Measurements from ENCODE around the gene B3GNT9.

B3GNT9 gene

DNA sequence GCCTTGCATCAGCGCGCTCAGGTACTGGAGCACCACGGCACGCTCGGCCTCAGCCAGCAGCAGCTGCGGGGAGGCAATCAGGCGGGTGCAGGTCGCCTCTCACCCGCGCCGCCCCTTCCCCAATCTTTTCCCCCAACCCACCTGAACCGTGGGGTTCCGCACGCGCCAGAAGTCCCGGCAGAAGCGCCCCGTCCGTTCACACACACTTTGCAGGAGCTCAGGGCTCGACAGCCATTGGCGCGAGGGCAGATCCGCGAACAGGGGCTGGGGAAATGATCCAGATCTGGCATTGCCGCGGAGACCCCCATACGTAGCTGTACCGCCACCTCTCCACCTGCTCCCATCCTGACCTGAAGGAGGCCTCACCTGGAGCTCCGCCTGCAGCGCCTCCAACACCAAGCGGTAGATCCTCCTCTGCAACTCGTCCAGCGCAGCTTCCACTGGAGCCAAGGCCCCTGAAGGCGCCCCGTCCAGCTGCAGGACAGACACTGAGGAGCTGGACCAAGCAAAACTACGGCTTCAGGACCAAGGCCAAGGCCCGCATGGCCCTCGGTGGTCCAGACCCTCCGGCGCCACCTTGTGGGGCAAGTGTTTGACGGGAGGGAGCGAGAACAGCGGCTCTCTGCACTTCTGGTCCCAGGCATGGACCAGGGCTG lies 34.3 kb upstream of the B3GNT9 start:
- peak; percentile 85 for DNase-seq

DNA sequence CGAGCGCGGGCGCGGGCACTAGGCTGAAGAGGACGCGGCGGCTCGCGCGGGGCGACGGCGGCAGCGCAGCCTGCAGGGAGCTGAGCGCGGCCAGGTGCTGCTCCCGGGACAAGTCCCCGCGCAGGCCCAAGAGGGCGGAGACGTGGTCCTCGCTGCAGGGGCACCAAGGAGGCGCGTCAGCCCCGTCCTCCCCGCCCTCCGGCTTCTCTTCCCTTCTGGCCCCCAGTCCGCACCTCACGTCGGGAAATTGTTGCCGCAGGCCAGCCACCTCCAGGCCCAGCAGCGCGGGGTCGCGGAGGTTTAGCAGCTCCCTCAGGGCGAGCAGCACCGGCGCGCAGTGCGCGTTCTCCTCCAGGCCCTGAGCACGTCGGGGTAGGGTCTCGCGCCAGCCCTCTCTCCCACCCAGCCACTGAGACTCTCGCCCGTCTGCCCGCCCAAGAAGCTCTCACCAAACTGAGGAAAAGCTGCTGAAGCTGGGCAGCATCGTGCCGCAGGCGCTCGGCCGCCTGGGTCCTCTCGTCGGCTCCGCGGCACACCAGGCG lies 33.7 kb upstream of the B3GNT9 start:
- no peak for DNase-seq

DNA sequence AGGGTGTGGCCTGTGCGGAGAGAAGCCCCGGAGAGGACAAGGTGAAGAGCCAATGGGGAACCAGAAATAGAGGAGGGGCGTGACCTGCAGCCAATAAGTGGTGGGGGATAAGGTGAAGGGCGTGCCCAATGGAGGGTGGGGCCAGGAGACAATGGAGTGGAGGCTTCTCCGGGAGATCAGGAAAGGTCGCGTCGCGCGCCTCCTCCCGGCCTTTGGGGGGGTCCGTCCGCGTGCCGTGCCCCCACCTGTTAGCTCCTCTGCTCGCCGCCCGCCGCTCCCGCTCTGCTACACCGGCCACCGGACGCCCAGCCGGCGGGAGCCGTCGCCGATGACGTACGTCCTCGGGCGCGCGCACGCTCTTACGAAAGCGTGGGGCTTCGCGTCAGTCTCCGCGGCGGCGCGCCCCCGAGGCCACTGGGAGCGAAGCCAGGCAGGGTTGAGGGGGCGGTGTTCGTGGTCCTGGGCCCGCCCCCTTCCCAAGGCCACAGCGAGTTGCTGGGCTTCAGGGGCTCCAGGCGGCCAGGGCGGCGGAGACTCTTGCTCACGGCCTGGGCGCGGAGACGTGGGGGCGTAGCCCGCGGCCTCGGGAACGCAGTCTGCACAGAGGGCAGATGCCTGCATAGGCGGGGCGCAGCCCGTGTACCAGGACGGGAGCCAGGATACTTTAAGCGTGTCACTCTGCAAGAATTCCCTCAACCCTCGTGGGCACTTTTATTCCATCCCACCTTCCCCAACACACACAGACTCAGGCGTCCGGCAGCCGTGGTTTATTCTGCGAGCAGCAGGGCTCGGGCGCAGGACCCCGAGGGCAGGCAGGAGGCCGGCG lies 33.0 kb upstream of the B3GNT9 start, which contains the start of gene MATCAP1:
Gene MATCAP1, minus strand, starts transcription at position 337 of the 826 bp plus-strand sequence. CDS start 3,353 bp downstream, outside the sequence.
- DNase-seq: peak; percentile 98

DNA sequence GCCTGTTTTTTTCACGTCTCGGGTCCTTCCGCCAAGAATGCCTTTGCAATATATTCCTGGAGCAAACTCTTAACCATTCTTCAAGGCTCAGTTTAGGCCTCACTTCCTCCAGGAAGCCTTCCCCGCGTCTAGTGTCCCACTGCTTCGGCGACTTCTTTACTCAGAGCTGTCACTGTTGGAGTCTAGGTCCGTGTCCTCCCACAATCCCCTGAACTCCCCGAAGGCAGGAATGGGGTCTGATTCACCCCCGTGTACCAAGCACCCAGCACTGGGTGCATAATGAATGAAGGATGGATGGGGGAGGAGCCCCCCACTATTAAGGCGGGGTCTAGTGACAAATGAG lies 32.5 kb upstream of the B3GNT9 start:
- DNase-seq: no peak

DNA sequence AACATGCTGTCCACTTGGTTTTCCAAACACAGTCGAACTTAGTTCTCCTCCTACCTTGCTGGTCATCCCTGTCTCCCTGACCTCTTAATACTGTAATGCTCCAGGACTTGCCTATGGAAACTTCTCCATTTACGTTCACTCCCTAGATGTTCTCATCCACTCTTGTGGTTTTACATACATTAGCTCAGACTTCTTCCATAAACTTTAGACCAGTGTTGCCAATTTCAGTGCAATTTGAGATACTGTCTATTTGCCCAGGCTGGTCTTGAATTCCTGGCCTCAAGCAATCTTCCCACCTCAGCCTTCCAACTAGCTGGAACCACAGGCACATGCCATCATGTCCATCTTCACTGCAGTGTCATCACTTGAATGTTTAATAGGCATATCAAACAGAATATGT lies 31.5 kb upstream of the B3GNT9 start:
- DNase-seq: no peak

- DNase-seq: no peak
These were observed 30.5 kb upstream of the B3GNT9 start for GRCh38 chr16:67181346-67181745.

GRCh38 chr16:67180166-67180565 lies 29.4 kb upstream of the B3GNT9 start:
- no peak for DNase-seq

GRCh38 chr16:67179421-67180080 lies 28.8 kb upstream of the B3GNT9 start:
- no peak for DNase-seq

DNA sequence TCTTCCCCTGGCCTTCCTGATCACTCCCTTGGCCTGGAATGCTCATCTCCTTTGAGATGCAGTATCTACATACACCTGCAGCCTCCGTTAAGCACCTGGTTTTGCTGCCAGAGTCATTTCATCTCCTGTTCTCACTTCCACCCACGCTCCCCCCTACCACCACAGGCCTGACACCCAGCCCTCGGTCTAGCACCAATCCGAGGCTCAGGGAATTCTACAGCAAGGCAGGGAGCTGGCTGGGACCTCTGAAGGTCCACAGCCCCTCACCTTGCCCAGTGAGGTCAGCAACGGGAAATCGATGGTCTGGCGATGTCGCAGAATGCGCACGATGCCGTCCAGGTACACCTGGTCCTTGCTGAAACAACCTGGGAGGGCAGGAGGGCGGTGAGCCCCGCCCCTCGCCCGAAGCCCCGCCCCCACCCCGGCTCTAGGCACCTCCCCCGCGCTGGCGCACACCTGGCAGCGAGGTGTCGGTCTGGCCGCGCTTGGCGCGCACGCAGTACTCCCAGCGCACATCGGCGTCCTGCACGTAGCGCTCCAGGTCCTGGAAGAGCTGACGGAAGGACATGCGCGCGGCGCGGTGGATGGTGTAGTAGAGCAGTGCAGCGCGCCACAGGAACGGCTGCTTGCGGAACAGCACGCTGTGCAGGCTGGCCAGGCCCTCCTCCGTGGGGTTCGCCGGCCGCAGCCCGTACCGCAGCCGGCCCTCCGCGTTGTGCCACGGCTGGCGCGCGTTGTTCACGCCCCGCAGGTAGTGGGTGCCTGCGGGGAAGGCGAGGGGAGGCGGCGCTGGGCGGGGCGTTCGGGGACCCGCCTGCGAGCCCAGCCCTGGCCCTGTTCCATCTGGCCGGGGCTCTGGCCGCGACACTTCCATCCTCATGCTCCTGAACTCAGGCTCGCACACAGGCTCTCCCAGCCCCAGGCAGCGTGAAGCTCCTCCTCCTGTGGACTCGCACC lies 27.2 kb upstream of the B3GNT9 start:
- peak; percentile 76 for DNase-seq

DNA sequence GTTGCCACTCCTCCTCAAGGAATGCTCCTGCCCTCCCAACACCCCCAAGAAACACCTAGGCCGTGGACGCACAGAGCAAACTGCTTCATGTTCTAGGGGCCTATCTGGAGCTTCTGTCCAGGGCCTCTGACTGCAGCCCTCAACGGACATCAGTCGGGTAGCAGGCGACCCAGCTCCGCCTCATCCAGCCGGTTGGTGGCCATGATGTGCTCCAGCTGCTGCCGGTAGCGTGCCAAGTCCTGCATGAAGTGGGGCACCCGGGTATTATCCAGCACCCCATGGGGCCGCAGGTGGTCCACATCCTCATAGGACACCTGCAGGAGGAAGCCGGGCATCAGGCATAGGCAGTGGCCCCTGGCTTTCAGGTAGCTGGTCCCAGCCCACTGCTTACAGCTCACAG lies 25.9 kb upstream of the B3GNT9 start:
- no peak for DNase-seq

DNA sequence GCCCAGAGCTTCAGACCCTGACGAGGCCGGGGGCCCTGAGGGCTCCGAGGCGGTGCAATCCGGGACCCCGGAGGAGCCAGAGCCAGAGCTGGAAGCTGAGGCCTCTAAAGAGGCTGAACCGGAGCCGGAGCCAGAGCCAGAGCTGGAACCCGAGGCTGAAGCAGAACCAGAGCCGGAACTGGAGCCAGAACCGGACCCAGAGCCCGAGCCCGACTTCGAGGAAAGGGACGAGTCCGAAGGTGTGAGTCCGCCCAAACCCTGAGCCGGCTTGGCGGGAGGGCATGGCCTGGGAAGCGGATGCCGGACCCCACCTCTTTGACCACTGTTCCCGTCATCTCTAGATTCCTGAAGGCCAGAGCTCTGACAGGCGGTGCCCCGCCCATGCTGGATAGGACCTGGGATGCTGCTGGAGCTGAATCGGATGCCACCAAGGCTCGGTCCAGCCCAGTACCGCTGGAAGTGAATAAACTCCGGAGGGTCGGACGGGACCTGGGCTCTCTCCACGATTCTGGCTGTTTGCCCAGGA lies 24.0 kb upstream of the B3GNT9 start:
- DNase-seq: no peak

DNA sequence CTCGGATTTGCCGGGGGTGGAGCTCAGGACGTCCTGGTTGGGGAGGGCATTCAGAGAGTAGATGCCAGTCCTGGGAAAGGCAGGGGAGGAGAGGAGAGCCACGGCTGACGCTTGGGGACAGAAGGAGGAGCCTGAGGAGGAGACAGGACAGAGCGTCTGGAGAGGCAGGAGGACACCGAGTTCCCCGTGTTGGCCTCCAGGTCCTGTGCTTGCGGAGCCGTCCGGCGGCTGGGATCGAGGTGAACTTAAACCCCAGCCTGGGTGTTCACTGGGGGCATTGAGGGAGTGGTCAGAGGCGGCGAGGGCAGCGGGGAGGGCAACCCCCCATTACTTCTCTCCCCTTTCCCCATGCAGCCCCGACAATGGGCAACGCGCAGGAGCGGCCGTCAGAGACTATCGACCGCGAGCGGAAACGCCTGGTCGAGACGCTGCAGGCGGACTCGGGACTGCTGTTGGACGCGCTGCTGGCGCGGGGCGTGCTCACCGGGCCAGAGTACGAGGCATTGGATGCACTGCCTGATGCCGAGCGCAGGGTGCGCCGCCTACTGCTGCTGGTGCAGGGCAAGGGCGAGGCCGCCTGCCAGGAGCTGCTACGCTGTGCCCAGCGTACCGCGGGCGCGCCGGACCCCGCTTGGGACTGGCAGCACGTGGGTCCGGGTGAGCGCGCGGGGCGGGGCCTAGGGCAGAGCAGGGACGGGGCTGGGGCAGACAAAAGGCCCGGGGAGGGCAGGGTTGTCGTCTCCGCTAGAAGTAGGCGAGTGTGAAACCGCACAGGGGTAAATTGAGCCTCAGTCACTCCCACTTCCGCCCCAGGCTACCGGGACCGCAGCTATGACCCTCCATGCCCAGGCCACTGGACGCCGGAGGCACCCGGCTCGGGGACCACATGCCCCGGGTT lies 23.3 kb upstream of the B3GNT9 start:
- DNase-seq: peak; percentile 75

GRCh38 chr16:67173323-67173722 lies 22.5 kb upstream of the B3GNT9 start:
- no peak for DNase-seq

GRCh38 chr16:67170949-67171649 lies 20.3 kb upstream of the B3GNT9 start:
- no peak for DNase-seq

DNA sequence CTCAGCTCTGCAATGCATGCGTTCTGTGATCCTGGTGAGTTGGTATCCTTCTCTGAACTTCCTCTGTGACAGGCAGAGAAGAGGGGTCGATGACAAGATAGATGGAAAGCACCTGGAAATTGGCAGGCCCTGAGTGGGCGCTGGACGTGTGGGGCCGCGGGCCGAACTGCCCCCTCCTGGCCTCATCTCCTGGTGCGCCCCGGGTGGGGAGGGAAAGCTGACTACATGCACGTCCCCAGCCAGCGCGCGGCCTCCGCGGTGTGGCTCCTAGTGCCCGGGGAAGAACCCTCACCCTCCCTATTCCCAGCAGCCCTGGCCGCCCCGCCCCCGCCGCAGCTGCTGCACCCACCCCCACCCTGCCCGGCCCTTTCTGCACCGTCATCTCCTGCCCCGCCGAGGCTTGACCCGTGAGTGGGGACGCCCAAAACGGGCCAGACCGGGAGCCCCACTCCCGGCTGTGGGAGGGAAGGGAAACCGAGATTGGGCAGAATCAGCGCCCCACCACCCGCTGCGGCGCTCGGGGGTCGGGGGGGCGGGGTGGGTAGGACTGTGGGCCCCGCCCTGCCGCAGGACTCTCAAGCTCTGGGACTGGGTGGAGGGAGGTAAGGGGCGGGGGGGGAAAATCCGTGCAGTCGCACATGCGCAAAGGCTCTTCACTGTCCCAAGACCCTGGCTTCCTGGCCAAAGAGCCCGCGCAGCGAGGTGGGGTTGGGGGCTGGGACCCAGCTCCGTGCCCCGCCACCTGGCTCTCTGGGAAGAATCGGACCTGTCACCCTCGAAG lies 19.6 kb upstream of the B3GNT9 start, which contains the start of gene NOL3:
Gene NOL3, plus strand, starts transcription at position 371 of the 781 bp plus-strand sequence.
- no peak for DNase-seq

GRCh38 chr16:67169642-67170167 lies 18.9 kb upstream of the B3GNT9 start:
- DNase-seq: peak; percentile 42

GRCh38 chr16:67169011-67169451 lies 18.2 kb upstream of the B3GNT9 start:
- no peak for DNase-seq

DNA sequence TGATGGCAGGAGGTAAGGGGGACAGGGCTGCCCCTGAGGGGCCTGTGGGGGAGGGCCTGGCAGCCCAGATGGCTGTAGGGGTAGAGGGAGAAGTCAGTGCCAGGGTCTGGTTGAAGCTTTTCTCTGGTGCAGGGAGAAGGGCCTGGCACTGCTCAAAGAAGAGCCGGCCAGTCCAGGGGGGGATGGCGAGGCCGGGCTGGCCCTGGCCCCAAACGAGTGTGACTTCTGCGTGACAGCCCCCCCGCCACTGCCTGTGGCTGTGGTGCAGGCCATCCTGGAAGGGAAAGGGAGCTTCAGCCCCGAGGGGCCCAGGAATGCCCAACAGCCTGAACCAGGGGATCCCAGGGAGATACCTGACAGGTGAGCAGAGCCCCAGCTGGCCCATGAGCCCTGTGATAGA lies 16.8 kb upstream of the B3GNT9 start:
- DNase-seq: no peak

- no peak for DNase-seq
These were observed 15.9 kb upstream of the B3GNT9 start for GRCh38 chr16:67166598-67167168.

Measured in CD4-positive, alpha-beta T cell treated with Interleukin-17A for 1 hour (primary cell).